Esophagus muscularis mucosa (tissue), 4 donors: ENCODE measurements around the gene POTEH. TPM values are rescaled to one million over a fixed set of nuclear protein-coding genes. Genes with fewer than 3 reads are reported as not detected.
"Not testable (repeated sequence)": the region's sequence is repeated elsewhere in the genome, so short reads cannot be mapped to it uniquely, and the experiment has no call there.

Experiments
- DNase-seq: peaks from one replicate; pipeline ENCODE4 v3.0.0-alpha.2; 2017; ENCODE audit errors: extremely low spot score
- H3K27ac ChIP-seq, 4 donors: fragments of 200-600 bp; sonication (generic); replicated peaks in 1 of 4; 1 replicate in 3 of 4; 2 replicates in 1 of 4; pipeline ENCODE4 v1.5.1; 2016 to 2019; ENCODE audit warnings: mild to moderate bottlenecking in 1 of 4
- H3K27me3 ChIP-seq, 4 donors: fragments of 200-600 bp; sonication (generic); one replicate each; pipeline versions ENCODE4 v1.5.1 to v1.6.0; 2016 to 2019
- H3K36me3 ChIP-seq, 4 donors: fragments of 200-600 bp; sonication (generic); one replicate each; pipeline ENCODE4 v1.5.1; 2016 to 2019
- H3K4me1 ChIP-seq, 4 donors: fragments of 200-600 bp; sonication (generic); one replicate each; pipeline ENCODE4 v1.5.1; 2016 to 2019
- H3K4me3 ChIP-seq, 4 donors: fragments of 200-600 bp; sonication (generic); 1 replicate in 2 of 4; 2 replicates in 2 of 4; pipeline ENCODE4 v1.5.1; 2016 to 2019; ENCODE audit warnings: mild to moderate bottlenecking in 4 of 4, moderate library complexity in 1 of 4
- H3K9me3 ChIP-seq, 4 donors: fragments of 200-600 bp; sonication (generic); 1 replicate in 3 of 4; 2 replicates in 1 of 4; pipeline ENCODE4 v1.5.1; 2016 to 2019
- WGBS: methylation state at CpG from one replicate; pipeline ENCODE4 v1.1.5; 2018; 5-methylcytosine and 5-hydroxymethylcytosine counted together
- intact Hi-C: fragments of 100-400 bp; cut with DNase I; formaldehyde crosslinking; loops from one replicate; pipeline ENCODE4 v1.15.1; 2023
- total RNA-seq, 4 donors: library from RNA; depleted of rRNA; stranded (reverse); fragments of >200 nt; gene quantifications; one replicate each; pipeline versions ENCODE4 v1.1.0 to v1.2.1, GENCODE V29; 2016

Gene POTEH
- total RNA-seq, 4 donors from 2014 or later = not detected

GRCh38 chr22:15687676-15688075, 2.1 kb upstream of the POTEH start:
- H3K4me1 ChIP-seq, H3K4me3 ChIP-seq: not testable (repeated sequence)

GRCh38 chr22:15688090-15688489, 1.7 kb upstream of the POTEH start:
- H3K9me3 ChIP-seq, DNase-seq, H3K4me1 ChIP-seq, H3K36me3 ChIP-seq, H3K4me3 ChIP-seq, H3K27me3 ChIP-seq, H3K27ac ChIP-seq, intact Hi-C loops: not testable (repeated sequence)
- 83% methylated on average over 1 of the region's 2 CpGs for WGBS

More at GRCh38 chr22:15687676-15688075, 2.1 kb upstream of the POTEH start:
- H3K27me3 ChIP-seq, intact Hi-C loops, DNase-seq, H3K36me3 ChIP-seq, H3K9me3 ChIP-seq, H3K27ac ChIP-seq: not testable (repeated sequence)
- no CpG with 5 or more reads among the region's 4 CpGs for WGBS

DNA sequence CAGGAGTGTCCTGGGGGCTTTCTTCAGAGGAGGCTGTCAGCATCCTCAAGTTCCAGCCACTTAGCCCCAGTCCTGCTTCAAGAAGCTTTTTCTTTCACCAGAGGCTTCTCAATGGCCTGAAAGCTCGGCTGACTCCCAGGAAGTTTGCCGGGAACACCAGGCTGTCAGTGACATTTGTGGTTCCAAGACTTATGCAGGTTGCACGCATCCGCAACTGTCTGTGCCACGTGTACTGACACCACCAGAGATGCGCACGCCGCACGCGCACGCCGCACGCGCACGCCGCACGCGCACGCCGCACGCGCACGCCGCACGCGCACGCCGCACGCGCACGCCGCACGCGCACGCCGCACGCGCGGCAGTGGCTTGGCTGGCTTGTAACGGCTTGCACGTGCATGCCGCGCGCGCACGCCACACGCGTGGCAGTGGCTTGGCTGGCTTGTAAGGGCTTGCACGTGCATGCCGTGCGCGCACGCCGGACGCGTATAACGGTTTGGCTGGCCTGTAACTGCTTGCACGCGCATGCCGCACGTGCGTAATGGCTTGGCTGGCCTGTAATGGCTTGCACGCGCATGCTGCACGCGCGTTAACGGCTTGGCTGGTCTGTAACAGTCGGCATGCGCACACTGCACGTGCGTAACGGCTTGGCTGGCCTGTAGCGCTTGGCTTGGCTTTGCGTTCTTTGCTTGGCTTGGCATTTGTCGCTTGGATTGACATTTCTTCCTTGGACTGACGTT, 646 bp upstream of the POTEH start:
- H3K36me3 ChIP-seq, H3K9me3 ChIP-seq, H3K4me1 ChIP-seq, intact Hi-C loops, H3K27ac ChIP-seq, H3K27me3 ChIP-seq, H3K4me3 ChIP-seq: not testable (repeated sequence)
- DNase-seq = peak; percentile 86
- 90% methylated on average over 60 of the region's 77 CpGs for WGBS

GRCh38 chr22:15713600-15713999, 23.8 kb downstream of the POTEH start:
- peak; percentile 84 for DNase-seq
- H3K4me3 ChIP-seq, H3K9me3 ChIP-seq, H3K27ac ChIP-seq, H3K4me1 ChIP-seq, intact Hi-C loops, H3K36me3 ChIP-seq, H3K27me3 ChIP-seq: not testable (repeated sequence)
- 80% methylated on average over 3 of the region's 4 CpGs for WGBS

GRCh38 chr22:15714125-15714524, 24.3 kb downstream of the POTEH start:
- H3K9me3 ChIP-seq, DNase-seq, H3K27ac ChIP-seq, H3K4me1 ChIP-seq, intact Hi-C loops, H3K27me3 ChIP-seq, H3K36me3 ChIP-seq, H3K4me3 ChIP-seq: not testable (repeated sequence)
- WGBS = 25% methylated on average over 1 of the region's 2 CpGs

GRCh38 chr22:15721884-15722283, 32.1 kb downstream of the POTEH start:
- H3K9me3 ChIP-seq, H3K4me1 ChIP-seq, H3K36me3 ChIP-seq, DNase-seq, intact Hi-C loops, H3K27me3 ChIP-seq, H3K27ac ChIP-seq, H3K4me3 ChIP-seq: not testable (repeated sequence)
- no CpG with 5 or more reads among the region's 18 CpGs for WGBS

GRCh38 chr22:15729209-15729917, 39.5 kb downstream of the POTEH start:
- DNase-seq = peak; percentile 74
- H3K27me3 ChIP-seq, H3K9me3 ChIP-seq, H3K4me3 ChIP-seq, intact Hi-C loops, H3K27ac ChIP-seq, H3K4me1 ChIP-seq, H3K36me3 ChIP-seq: not testable (repeated sequence)
- 66% methylated on average over 4 of the region's 19 CpGs for WGBS

- intact Hi-C loops = not testable (repeated sequence)
Observed at GRCh38 chr22:15731023-15731422, 41.2 kb downstream of the POTEH start.

GRCh38 chr22:15734411-15734810, 44.6 kb downstream of the POTEH start:
- DNase-seq = not testable (repeated sequence)
- WGBS = no CpG with 5 or more reads among the region's 6 CpGs

More at GRCh38 chr22:15731023-15731422, 41.2 kb downstream of the POTEH start:
- H3K9me3 ChIP-seq, H3K36me3 ChIP-seq, H3K27me3 ChIP-seq, H3K27ac ChIP-seq, H3K4me1 ChIP-seq, DNase-seq, H3K4me3 ChIP-seq: not testable (repeated sequence)
- WGBS = no CpG with 5 or more reads among the region's 8 CpGs

DNA sequence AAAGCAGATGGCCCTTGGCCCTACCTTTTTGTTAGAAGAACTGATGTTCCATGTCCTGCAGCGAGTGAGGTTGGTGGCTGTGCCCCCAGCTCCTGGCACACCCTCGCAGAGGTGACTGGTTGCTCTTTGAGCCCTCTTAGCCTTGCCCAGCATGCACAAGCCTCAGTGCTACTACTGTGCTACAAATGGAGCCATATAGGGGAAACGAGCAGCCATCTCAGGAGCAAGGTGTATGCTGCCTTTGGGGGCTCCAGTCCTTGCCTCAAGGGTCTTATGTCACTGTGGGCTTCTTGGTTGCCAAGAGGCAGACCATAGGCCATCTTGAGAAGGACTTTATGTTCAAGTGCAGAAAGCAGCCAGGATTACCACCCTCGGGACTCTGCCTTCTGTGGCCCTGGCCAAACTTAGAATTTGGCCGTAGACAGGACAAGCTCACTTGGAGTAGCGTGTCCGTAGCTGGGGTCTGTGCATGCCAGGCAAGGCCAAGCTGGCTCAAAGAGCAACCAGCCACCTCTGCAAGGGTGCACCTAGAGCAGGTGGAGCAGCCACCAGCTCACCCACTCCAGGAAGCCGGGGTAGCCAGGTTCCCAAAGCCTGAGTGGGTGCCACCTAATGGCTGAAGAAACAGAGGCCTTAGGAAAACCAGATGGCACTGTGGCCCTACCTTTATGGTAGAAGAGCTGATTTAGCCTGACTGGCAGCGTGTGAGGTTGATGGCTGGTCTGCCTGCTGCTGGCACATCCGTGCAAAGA, 48.5 kb downstream of the POTEH start:
- H3K27me3 ChIP-seq, H3K27ac ChIP-seq, H3K4me1 ChIP-seq, H3K9me3 ChIP-seq, H3K4me3 ChIP-seq, intact Hi-C loops, H3K36me3 ChIP-seq: not testable (repeated sequence)
- 80% methylated on average over 1 of the region's 10 CpGs for WGBS
- DNase-seq = peak; percentile 89

More at GRCh38 chr22:15734411-15734810, 44.6 kb downstream of the POTEH start:
- H3K27me3 ChIP-seq, H3K9me3 ChIP-seq, H3K4me1 ChIP-seq, H3K36me3 ChIP-seq, H3K27ac ChIP-seq, intact Hi-C loops, H3K4me3 ChIP-seq: not testable (repeated sequence)

GRCh38 chr22:15738909-15739391, 49.1 kb downstream of the POTEH start:
- H3K27me3 ChIP-seq, DNase-seq, H3K4me1 ChIP-seq, H3K27ac ChIP-seq, H3K9me3 ChIP-seq, H3K36me3 ChIP-seq, intact Hi-C loops, H3K4me3 ChIP-seq: not testable (repeated sequence)
- WGBS = 93% methylated on average over 2 of the region's 6 CpGs

GRCh38 chr22:15747636-15748323, 58.0 kb downstream of the POTEH start:
- peaks cover 0 to 12% (median 0%) of the 10 kb centered on the region in 4 donors for H3K27me3 ChIP-seq
- H3K27ac ChIP-seq, H3K9me3 ChIP-seq, H3K36me3 ChIP-seq, intact Hi-C loops, H3K4me1 ChIP-seq, H3K4me3 ChIP-seq: not testable (repeated sequence)
- 74% methylated on average over 6 of the region's 16 CpGs for WGBS
- DNase-seq = peak; percentile 84
